Measurements from ENCODE around the gene ROCK1. TPM values are rescaled to one million over a fixed set of nuclear protein-coding genes. Genes with fewer than 3 reads are reported as not detected.

ROCK1 gene
- total RNA-seq, 2 donors from 2014 or later = 49.6 to 54.2 TPM

GRCh38 chr18:21084511-21085078 is 27.0 kb downstream of the ROCK1 start:
- Histone ChIP-seq H3K9ac (ENCODE audit: extremely low read depth, low read length, poor library complexity, severe bottlenecking) (no peak overlapping the region), H3K4me3 (ENCODE audit: low read length) (no peak overlapping the region), H3K36me3 (ENCODE audit: control insufficient read depth, insufficient read depth, low read length) (no peaks in the 10 kb centered on the region), H3K27me3 (ENCODE audit: control insufficient read depth, insufficient read depth, low read length, poor library complexity, severe bottlenecking) (no peaks in the 10 kb centered on the region), H3K27ac (ENCODE audit: low read depth, low read length) (no peak overlapping the region), H3K4me1 (ENCODE audit: control insufficient read depth, insufficient read depth, low read length) (no peaks in the 10 kb centered on the region), H3K9me3 (ENCODE audit: control insufficient read depth, low read length) (peaks cover 9% of the 10 kb centered on the region)
- no peaks in the 10 kb centered on the region for H3K27me3 Mint-ChIP-seq (ENCODE audit: insufficient read depth)
- H3K4me1 Mint-ChIP-seq = no peaks in the 10 kb centered on the region
- WGBS, 2 experiments (ENCODE audit: insufficient coverage in 1 of 2, insufficient read length in 1 of 2) = 98% methylated on average over 3 of the region's 3 CpGs; no CpG with 5 or more reads in 1 of the 2 experiments
- no peak overlapping the region for H3K27ac Mint-ChIP-seq
- peaks cover 32% of the 10 kb centered on the region for H3K9me3 Mint-ChIP-seq
- DNase-seq = no peak
- no peak for TF ChIP-seq CTCF (conservative IDR thresholded peaks at IDR 0.05)
- peaks cover 21% of the 10 kb centered on the region for H3K36me3 Mint-ChIP-seq (ENCODE audit: low read depth)
- no peak overlapping the region for H3K4me3 Mint-ChIP-seq

GRCh38 chr18:21083017-21083416 is 28.6 kb downstream of the ROCK1 start:
- H3K4me3 Mint-ChIP-seq = no peak overlapping the region
- Histone ChIP-seq H3K9me3 (ENCODE audit: control insufficient read depth, low read length) (peaks cover 9% of the 10 kb centered on the region), H3K9ac (ENCODE audit: extremely low read depth, low read length, poor library complexity, severe bottlenecking) (no peak overlapping the region), H3K27me3 (ENCODE audit: control insufficient read depth, insufficient read depth, low read length, poor library complexity, severe bottlenecking) (no peaks in the 10 kb centered on the region), H3K4me3 (ENCODE audit: low read length) (no peak overlapping the region), H3K36me3 (ENCODE audit: control insufficient read depth, insufficient read depth, low read length) (no peaks in the 10 kb centered on the region), H3K4me1 (ENCODE audit: control insufficient read depth, insufficient read depth, low read length) (no peaks in the 10 kb centered on the region), H3K27ac (ENCODE audit: low read depth, low read length) (no peak overlapping the region)
- DNase-seq = no peak
- no peaks in the 10 kb centered on the region for H3K4me1 Mint-ChIP-seq
- peaks cover 32% of the 10 kb centered on the region for H3K9me3 Mint-ChIP-seq
- no peak for TF ChIP-seq CTCF (conservative IDR thresholded peaks at IDR 0.05)
- H3K27ac Mint-ChIP-seq = no peak overlapping the region
- H3K36me3 Mint-ChIP-seq (ENCODE audit: low read depth) = peaks cover 21% of the 10 kb centered on the region
- H3K27me3 Mint-ChIP-seq (ENCODE audit: insufficient read depth) = no peaks in the 10 kb centered on the region

GRCh38 chr18:21081426-21081825 is 30.2 kb downstream of the ROCK1 start:
- no peak overlapping the region for H3K27ac Mint-ChIP-seq
- no peak for DNase-seq
- H3K9me3 Mint-ChIP-seq = peaks cover 32% of the 10 kb centered on the region
- Histone ChIP-seq H3K9ac (ENCODE audit: extremely low read depth, low read length, poor library complexity, severe bottlenecking) (no peak overlapping the region), H3K9me3 (ENCODE audit: control insufficient read depth, low read length) (peaks cover 9% of the 10 kb centered on the region), H3K36me3 (ENCODE audit: control insufficient read depth, insufficient read depth, low read length) (no peaks in the 10 kb centered on the region), H3K4me1 (ENCODE audit: control insufficient read depth, insufficient read depth, low read length) (no peaks in the 10 kb centered on the region), H3K27me3 (ENCODE audit: control insufficient read depth, insufficient read depth, low read length, poor library complexity, severe bottlenecking) (no peaks in the 10 kb centered on the region), H3K4me3 (ENCODE audit: low read length) (no peak overlapping the region), H3K27ac (ENCODE audit: low read depth, low read length) (no peak overlapping the region)
- no peak overlapping the region for H3K4me3 Mint-ChIP-seq
- TF ChIP-seq CTCF (conservative IDR thresholded peaks at IDR 0.05) = no peak
- H3K27me3 Mint-ChIP-seq (ENCODE audit: insufficient read depth) = no peaks in the 10 kb centered on the region
- peaks cover 21% of the 10 kb centered on the region for H3K36me3 Mint-ChIP-seq (ENCODE audit: low read depth)
- no peaks in the 10 kb centered on the region for H3K4me1 Mint-ChIP-seq
- no CpG with 5 or more reads among the region's 1 CpG for WGBS, 2 experiments (ENCODE audit: insufficient coverage in 1 of 2, insufficient read length in 1 of 2)
